ENCODE results near the gene CCDC171.
A peak's percentile ranks its signal among the peaks of the same experiment; 100 is the strongest.

The CCDC171 gene

DNA sequence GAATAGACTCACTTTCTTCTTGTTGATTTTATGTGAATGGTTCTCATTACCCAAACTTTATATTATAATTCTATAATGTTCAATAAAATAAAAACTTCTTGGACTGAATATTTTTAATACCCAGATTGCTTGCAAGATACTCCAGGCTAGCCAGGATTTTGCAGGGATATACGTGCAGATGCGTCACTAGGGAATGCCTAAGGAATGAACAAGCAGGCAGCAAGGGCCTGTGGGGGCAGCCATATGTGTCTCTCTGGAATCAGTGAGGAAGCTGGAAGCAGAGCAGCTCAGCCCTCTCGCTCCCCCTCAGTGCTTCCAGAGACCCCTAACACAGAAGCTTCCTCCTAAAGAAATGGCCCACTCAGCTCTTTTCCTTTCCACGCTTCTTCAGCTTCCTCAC lies 457.4 kb downstream of the CCDC171 start:
- DNase-seq, result no peak

GRCh38 chr9:16012621-16013020 lies 459.8 kb downstream of the CCDC171 start:
- peak; percentile 65 for DNase-seq

DNA sequence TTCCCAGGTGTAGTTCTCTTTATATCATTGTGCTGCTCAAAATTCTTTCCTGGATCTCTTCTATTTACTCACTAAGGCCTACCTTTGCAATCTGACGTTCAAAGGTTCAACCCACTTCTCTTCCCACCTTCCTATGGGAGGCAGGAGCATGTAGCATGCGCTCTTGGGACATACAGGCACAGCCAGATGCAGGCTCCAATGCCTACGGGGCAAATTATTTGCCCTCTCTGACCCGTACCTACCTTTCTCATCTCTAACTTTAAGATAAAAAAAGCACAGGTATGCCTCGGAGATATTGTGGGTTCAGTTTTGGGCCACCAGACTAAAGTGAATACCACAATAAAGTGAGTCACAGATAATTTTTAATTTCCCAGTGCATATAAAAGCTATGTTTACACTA lies 460.5 kb downstream of the CCDC171 start:
- no peak for DNase-seq

DNA sequence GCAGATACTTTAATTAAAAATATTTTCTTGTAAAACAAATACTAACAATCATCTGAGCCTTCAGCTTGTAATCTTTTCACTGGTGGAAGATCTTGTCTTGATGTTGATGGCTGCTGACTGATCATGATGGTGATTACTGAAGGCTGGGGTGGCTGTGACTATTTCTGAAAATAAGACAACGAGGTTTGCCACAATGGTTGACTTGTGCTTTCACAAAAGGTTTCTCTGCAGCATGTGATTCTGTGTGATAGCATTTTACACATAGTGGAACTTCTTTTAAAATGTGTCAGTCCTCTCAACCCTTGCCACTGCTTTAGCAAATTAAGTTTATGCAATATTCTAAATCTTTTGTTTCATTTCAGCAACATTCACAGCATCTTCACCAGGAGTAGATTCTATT lies 461.0 kb downstream of the CCDC171 start:
- no peak for DNase-seq

DNA sequence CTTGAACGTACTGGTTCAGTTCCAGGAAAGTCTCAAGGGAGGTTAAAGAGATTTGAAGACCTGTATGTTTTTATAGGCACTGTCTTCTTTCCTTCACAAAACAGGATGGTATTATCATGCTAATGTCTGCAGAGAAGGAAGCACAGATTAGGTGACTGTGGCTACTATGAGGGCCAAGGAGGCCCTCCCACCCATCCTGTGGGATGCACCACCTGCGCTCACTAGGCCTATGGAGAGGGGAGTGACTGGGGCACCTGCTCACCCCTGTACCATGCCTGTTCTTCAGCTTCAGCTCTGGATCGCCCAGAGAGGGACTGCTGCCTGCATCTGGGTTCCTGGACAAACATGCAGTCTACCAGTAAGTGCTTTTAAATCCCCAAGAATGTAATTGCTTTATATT lies 469.4 kb downstream of the CCDC171 start:
- DNase-seq, result no peak

- DNase-seq, result no peak
Observed at GRCh38 chr9:16023446-16023845, 470.6 kb downstream of the CCDC171 start.
